Loucy (cell line): Measurements from ENCODE around the gene RBMS3.

Experiments used
- H2AFZ ChIP-seq: fragments of 200-600 bp; sonication (generic); 2 replicates; pipeline ENCODE4 v1.6.0; 2016; ENCODE audit warnings: antibody characterized with exemption, mild to moderate bottlenecking, low read length, moderate library complexity
- H3F3A ChIP-seq: fragments of 200-600 bp; 2 replicates; pipeline ENCODE4 v1.6.0; 2016; ENCODE audit warnings: antibody characterized with exemption, low read depth, mild to moderate bottlenecking
- H3K27me3 ChIP-seq: fragments of 200-600 bp; sonication (generic); 2 replicates; pipeline ENCODE4 v1.6.1; 2014; ENCODE audit warnings: low read length, mild to moderate bottlenecking; ENCODE audit not compliant: insufficient read depth, poor library complexity, severe bottlenecking
- H3K36me3 ChIP-seq: fragments of 200-600 bp; sonication (generic); 2 replicates; pipeline ENCODE4 v1.6.1; 2016; ENCODE audit warnings: low read length; ENCODE audit not compliant: insufficient read depth
- H3K4me1 ChIP-seq: fragments of 200-600 bp; sonication (generic); 2 replicates; pipeline ENCODE4 v1.5.1; 2014; ENCODE audit warnings: low read length, mild to moderate bottlenecking; ENCODE audit not compliant: insufficient read depth, poor library complexity, severe bottlenecking
- H3K4me2 ChIP-seq: fragments of 200-600 bp; sonication (generic); 2 replicates; pipeline ENCODE4 v1.6.0; 2014; ENCODE audit warnings: antibody characterized with exemption, low read length, low read depth, mild to moderate bottlenecking; ENCODE audit not compliant: poor library complexity, severe bottlenecking
- H3K4me3 ChIP-seq: fragments of 200-600 bp; sonication (generic); 2 replicates; pipeline ENCODE4 v1.5.1; 2014; ENCODE audit warnings: low read length, mild to moderate bottlenecking, mixed read lengths; ENCODE audit not compliant: poor library complexity, severe bottlenecking
- H3K79me2 ChIP-seq: fragments of 200-600 bp; sonication (generic); 2 replicates; pipeline ENCODE4 v1.6.1; 2014; ENCODE audit warnings: low read length; ENCODE audit not compliant: insufficient read depth
- H3K9ac ChIP-seq: fragments of 200-600 bp; sonication (generic); 2 replicates; pipeline ENCODE4 v1.6.0; 2014; ENCODE audit warnings: mild to moderate bottlenecking, low read depth, low read length, moderate library complexity; ENCODE audit not compliant: poor library complexity, severe bottlenecking
- H3K9me2 ChIP-seq: fragments of 200-600 bp; sonication (generic); replicated peaks from 2 replicates; pipeline ENCODE4 v1.6.1; 2016; ENCODE audit warnings: low read depth, low read length, mixed read lengths
- H3K9me3 ChIP-seq: fragments of 200-600 bp; sonication (generic); 2 replicates; pipeline ENCODE4 v1.6.1; 2014; ENCODE audit warnings: mild to moderate bottlenecking, antibody characterized with exemption, low read length, low read depth; ENCODE audit not compliant: insufficient read depth
- H4K20me1 ChIP-seq: fragments of 200-600 bp; sonication (generic); 2 replicates; pipeline ENCODE4 v1.6.0; 2014; ENCODE audit warnings: antibody characterized with exemption, low read length, mild to moderate bottlenecking; ENCODE audit not compliant: insufficient read depth, poor library complexity, severe bottlenecking
- CTCF ChIP-seq: fragments of 200-600 bp; sonication (generic); conservative IDR thresholded peaks from 2 replicates; pipeline ENCODE4 v1.5.1; 2014; ENCODE audit warnings: mild to moderate bottlenecking, antibody characterized with exemption, low read length
- EZH2phosphoT487 ChIP-seq: fragments of 200-600 bp; IDR thresholded peaks from 2 replicates; pipeline ENCODE4 v1.6.1; 2018; ENCODE audit warnings: antibody characterized with exemption, mild to moderate bottlenecking, moderate library complexity, borderline replicate concordance

RBMS3 gene

GRCh38 chr3:29475305-29475840, 194.5 kb downstream of the RBMS3 start:
- H3K36me3 ChIP-seq, result no peaks in the 10 kb centered on the region
- no peaks in the 10 kb centered on the region for H3K4me1 ChIP-seq
- no peak overlapping the region for H3K4me3 ChIP-seq
- no peaks in the 10 kb centered on the region for H3K9me3 ChIP-seq
- no peaks in the 10 kb centered on the region for H3K27me3 ChIP-seq
- H3K79me2 ChIP-seq, result no peaks in the 10 kb centered on the region
- H3K4me2 ChIP-seq, result no peak overlapping the region
- no peaks in the 10 kb centered on the region for H3K9me2 ChIP-seq
- no peak overlapping the region for H2AFZ ChIP-seq
- H3K9ac ChIP-seq, result no peak overlapping the region
- H3F3A ChIP-seq, result no peaks in the 10 kb centered on the region
- TF ChIP-seq EZH2phosphoT487, result no peak
- TF ChIP-seq CTCF, result no peak
- H4K20me1 ChIP-seq, result no peaks in the 10 kb centered on the region

GRCh38 chr3:29475854-29476253, 195.0 kb downstream of the RBMS3 start:
- Histone ChIP-seq H3K9me2 (no peaks in the 10 kb centered on the region), H3K9ac (no peak overlapping the region), H3K4me3 (no peak overlapping the region), H3K27me3 (no peaks in the 10 kb centered on the region), H3K4me1 (no peaks in the 10 kb centered on the region), H2AFZ (no peak overlapping the region), H3K79me2 (no peaks in the 10 kb centered on the region), H3K9me3 (no peaks in the 10 kb centered on the region), H3F3A (no peaks in the 10 kb centered on the region), H4K20me1 (no peaks in the 10 kb centered on the region), H3K36me3 (no peaks in the 10 kb centered on the region), H3K4me2 (no peak overlapping the region)
- TF ChIP-seq CTCF (no peak), EZH2phosphoT487 (no peak)

GRCh38 chr3:29478611-29479010, 197.7 kb downstream of the RBMS3 start:
- Histone ChIP-seq H4K20me1 (no peaks in the 10 kb centered on the region), H3K79me2 (no peaks in the 10 kb centered on the region), H3K4me1 (no peaks in the 10 kb centered on the region), H3K4me2 (no peak overlapping the region), H3K36me3 (no peaks in the 10 kb centered on the region), H3K4me3 (no peak overlapping the region), H3K9me2 (no peaks in the 10 kb centered on the region), H3K9me3 (no peaks in the 10 kb centered on the region), H3K27me3 (no peaks in the 10 kb centered on the region), H2AFZ (no peak overlapping the region), H3K9ac (no peak overlapping the region), H3F3A (no peaks in the 10 kb centered on the region)
- TF ChIP-seq CTCF (no peak), EZH2phosphoT487 (no peak)
